ENCODE results near the gene REG4. TPM values are rescaled to one million over a fixed set of nuclear protein-coding genes. Genes with fewer than 3 reads are reported as not detected.
"Not testable (repeated sequence)": the region's sequence is repeated elsewhere in the genome, so short reads cannot be mapped to it uniquely, and the experiment has no call there.

The REG4 gene
- total and polyA plus RNA-seq, 10 of the 15 experiments (the other 5 are each of a cell fraction or from before 2014, with no cell fraction given), result not detected

DNA sequence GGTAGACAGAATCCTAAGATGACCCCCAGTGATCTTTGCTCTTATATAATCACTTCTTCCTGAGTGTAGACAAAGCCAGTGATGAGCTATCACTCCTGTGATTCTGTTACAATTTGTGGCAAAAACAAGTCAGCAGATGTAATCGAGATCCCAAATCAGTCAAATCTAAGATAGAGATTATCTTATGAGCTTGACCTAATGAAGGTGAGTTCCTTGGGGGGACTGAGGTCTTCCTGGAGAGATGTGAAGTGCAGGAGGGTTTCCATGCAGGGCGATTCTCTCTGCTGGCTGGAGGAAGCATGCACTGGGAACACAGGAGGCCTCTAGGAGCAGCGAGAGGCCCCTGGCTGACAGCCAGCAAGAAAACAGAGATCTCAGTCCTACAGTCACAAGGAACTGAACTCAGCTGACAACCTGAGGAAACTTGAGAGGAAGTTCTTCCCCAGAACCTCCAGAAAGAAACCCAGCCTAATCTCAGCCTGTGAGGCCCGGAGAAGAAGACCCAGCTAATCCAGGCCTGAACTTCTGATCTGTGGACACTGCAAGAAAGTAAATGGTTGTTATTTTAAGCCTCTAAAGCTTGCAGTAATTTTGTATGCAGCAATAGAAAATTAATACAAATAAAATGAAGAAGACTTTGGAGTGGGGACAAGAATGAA, 47.4 kb upstream of the REG4 start:
- DNase-seq (ENCODE audit: low read depth, low spot score); H3K9me3 ChIP-seq (replicated peaks; ENCODE audit: control insufficient read depth, insufficient read depth, low read length); H3K79me2 ChIP-seq (ENCODE audit: control insufficient read depth, insufficient read depth, low read length); BruUV-seq (replicated peaks); H3K4me2 ChIP-seq (ENCODE audit: control insufficient read depth, insufficient read depth); CTCF ChIA-PET; H3K27ac ChIP-seq (ENCODE audit: control insufficient read depth, insufficient read depth); H3K4me3 ChIP-seq; intact Hi-C loops (cut with micrococcal nuclease; ENCODE audit: unreplicated experiment); H3K4me1 ChIP-seq (ENCODE audit: control insufficient read depth, insufficient read depth, low read length); H3K36me3 ChIP-seq (ENCODE audit: control insufficient read depth in 2 of 2, insufficient read depth in 2 of 2, low read length in 1 of 2); FAIRE-seq; in situ Hi-C loops (cut with MboI); SMC1A ChIA-PET (ENCODE audit: uncharacterized antibody, unreplicated experiment); H2AFZ ChIP-seq (ENCODE audit: control insufficient read depth, low read depth, low read length); POLR2A ChIA-PET; H3K27me3 ChIP-seq (replicated peaks in 1 of 2; ENCODE audit: control insufficient read depth in 2 of 2, insufficient read depth in 2 of 2, low read length in 1 of 2); RAD21 ChIA-PET (ENCODE audit: unreplicated experiment); H4K20me1 ChIP-seq (ENCODE audit: control insufficient read depth, insufficient read depth); ATAC-seq; H3K9ac ChIP-seq (ENCODE audit: control insufficient read depth, insufficient read depth, low read length): not testable (repeated sequence)
- 17% methylated on average over 4 of the region's 4 CpGs for WGBS (ENCODE audit: insufficient coverage, insufficient replicate concordance, low lambda C conversion rate, missing lambda C conversion rate)

DNA sequence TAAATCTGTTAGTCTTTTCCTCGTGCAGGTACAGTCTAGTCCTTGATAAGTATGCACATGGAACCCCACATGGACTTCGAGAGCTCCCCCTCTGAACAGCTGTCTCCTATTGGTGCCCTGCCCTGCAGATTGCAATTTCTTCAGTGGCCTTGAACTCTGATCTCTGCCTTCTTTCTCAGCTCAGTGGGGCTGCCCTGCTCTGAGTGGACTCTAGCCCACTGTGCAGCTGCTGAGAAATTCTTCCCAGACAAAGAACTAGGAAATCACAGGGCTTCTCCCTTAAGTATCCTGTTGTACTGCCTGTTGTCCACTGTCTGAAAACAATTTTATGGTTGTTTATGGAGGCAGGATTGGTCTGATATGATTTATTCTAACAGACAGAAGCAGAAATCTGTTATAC, 46.9 kb upstream of the REG4 start:
- ChIA-PET RAD21 (ENCODE audit: unreplicated experiment) (no interaction called here), SMC1A (ENCODE audit: uncharacterized antibody, unreplicated experiment) (no interaction called here)
- no peak overlapping the region for H3K27ac ChIP-seq (ENCODE audit: control insufficient read depth, insufficient read depth)

More for the DNA sequence above, 46.9 kb upstream of the REG4 start:
- TF ChIP-seq BCL3 (IDR thresholded peaks at IDR 0.05; ENCODE audit: borderline replicate concordance, insufficient read depth, low read depth, low read length, poor library complexity, severe bottlenecking), result no peak
- WGBS (ENCODE audit: insufficient coverage, insufficient replicate concordance, low lambda C conversion rate, missing lambda C conversion rate), result 0% methylated on average over 2 of the region's 2 CpGs
- no peaks in the 10 kb centered on the region for H3K36me3 ChIP-seq (ENCODE audit: control insufficient read depth in 2 of 2, insufficient read depth in 2 of 2, low read length in 1 of 2)
- no TSS peak for BruUV-seq (replicated peaks)
- ATAC-seq (no peak), FAIRE-seq (no peak), DNase-seq (ENCODE audit: low read depth, low spot score) (no peak)
- ChIA-PET POLR2A (no interaction called here), CTCF (no interaction called here)
- in situ Hi-C loops (cut with MboI), result no loop called here
- H4K20me1 ChIP-seq (ENCODE audit: control insufficient read depth, insufficient read depth), result no peaks in the 10 kb centered on the region
- no peaks in the 10 kb centered on the region; a peak in 1 of 4 replicates for H3K27me3 ChIP-seq (replicated peaks in 1 of 2; ENCODE audit: control insufficient read depth in 2 of 2, insufficient read depth in 2 of 2, low read length in 1 of 2)
- intact Hi-C loops (cut with micrococcal nuclease; ENCODE audit: unreplicated experiment), result no loop called here
- no peak overlapping the region for H3K9ac ChIP-seq (ENCODE audit: control insufficient read depth, insufficient read depth, low read length)
- H2AFZ ChIP-seq (ENCODE audit: control insufficient read depth, low read depth, low read length), result no peak overlapping the region
- H3K4me1 ChIP-seq (ENCODE audit: control insufficient read depth, insufficient read depth, low read length), result no peaks in the 10 kb centered on the region
- H3K4me3 ChIP-seq, result no peak overlapping the region
- no peaks in the 10 kb centered on the region for H3K79me2 ChIP-seq (ENCODE audit: control insufficient read depth, insufficient read depth, low read length)
- no peaks in the 10 kb centered on the region for H3K9me3 ChIP-seq (replicated peaks; ENCODE audit: control insufficient read depth, insufficient read depth, low read length)
- no peak overlapping the region for H3K4me2 ChIP-seq (ENCODE audit: control insufficient read depth, insufficient read depth)

Data from GM12878 (cell line).